ENCODE measurements around the gene ZNF701.

Gene ZNF701

GRCh38 chr19:52584736-52585440, 14.8 kb downstream of the ZNF701 start:
- Histone ChIP-seq H3K36me3 (ENCODE audit: control insufficient read depth in 1 of 2, insufficient read depth in 2 of 2, low read depth in 1 of 2, low read length in 2 of 2) (peaks cover 44 to 46% of the 10 kb centered on the region in 2 experiments), H2BK12ac (ENCODE audit: low read length in 2 of 2) (no peak overlapping the region), H2AFZ (ENCODE audit: low read depth, low read length) (no peak overlapping the region), H4K91ac (ENCODE audit: low read length) (no peak overlapping the region), H3K79me1 (replicated peaks; ENCODE audit: low read length, poor library complexity, severe bottlenecking) (peaks cover 16% of the 10 kb centered on the region), H3K9me3 (ENCODE audit: control insufficient read depth, low read length) (peaks cover 35% of the 10 kb centered on the region), H3K4ac (ENCODE audit: low read depth in 1 of 2, low read length in 2 of 2) (no peak overlapping the region), H2BK15ac (ENCODE audit: low read depth, poor library complexity, severe bottlenecking) (no peak overlapping the region), H3K27ac (ENCODE audit: low read length, poor library complexity, severe bottlenecking) (no peak overlapping the region), H2AK5ac (ENCODE audit: low read length, severe bottlenecking) (no peak overlapping the region), H3K9ac (ENCODE audit: low read length) (no peak overlapping the region), H3K4me1 (ENCODE audit: control insufficient read depth, insufficient read depth, low read depth, low read length) (no peaks in the 10 kb centered on the region), H3K4me2 (ENCODE audit: low read length, poor library complexity, severe bottlenecking) (no peak overlapping the region), H2BK5ac (ENCODE audit: low read depth, low read length, poor library complexity, severe bottlenecking) (no peak overlapping the region), H3K4me3 (ENCODE audit: insufficient read depth in 1 of 2, low read depth in 1 of 2, low read length in 2 of 2) (peak overlapping the region in 1 of 2 experiments; percentile 62), H4K8ac (ENCODE audit: low read length) (no peak overlapping the region), H3K18ac (ENCODE audit: low read depth in 1 of 2, low read length in 2 of 2) (no peak overlapping the region), H2BK120ac (ENCODE audit: low read depth, low read length) (no peak overlapping the region), H3K14ac (ENCODE audit: low read length in 2 of 2) (no peak overlapping the region), H3K27me3 (ENCODE audit: control insufficient read depth in 1 of 2, insufficient read depth in 1 of 2, low read length in 2 of 2) (no peaks in the 10 kb centered on the region), H3K23ac (ENCODE audit: low read length in 2 of 2) (no peak overlapping the region)
- DNase-seq, result no peak
- WGBS, result 85% methylated on average over 36 of the region's 39 CpGs

GRCh38 chr19:52585604-52586003, 15.5 kb downstream of the ZNF701 start:
- H3K4ac ChIP-seq (ENCODE audit: low read depth in 1 of 2, low read length in 2 of 2), result no peak overlapping the region
- no peak overlapping the region for H2AK5ac ChIP-seq (ENCODE audit: low read length, severe bottlenecking)
- no peak overlapping the region for H3K4me2 ChIP-seq (ENCODE audit: low read length, poor library complexity, severe bottlenecking)
- no peak overlapping the region for H3K23ac ChIP-seq (ENCODE audit: low read length in 2 of 2)
- no peak overlapping the region for H2BK12ac ChIP-seq (ENCODE audit: low read length in 2 of 2)
- H2BK120ac ChIP-seq (ENCODE audit: low read depth, low read length), result no peak overlapping the region
- H3K27ac ChIP-seq (ENCODE audit: low read length, poor library complexity, severe bottlenecking), result no peak overlapping the region
- no peak overlapping the region for H4K91ac ChIP-seq (ENCODE audit: low read length)
- H3K9ac ChIP-seq (ENCODE audit: low read length), result no peak overlapping the region
- peaks cover 41 to 42% of the 10 kb centered on the region in 2 experiments for H3K36me3 ChIP-seq (ENCODE audit: control insufficient read depth in 1 of 2, insufficient read depth in 2 of 2, low read depth in 1 of 2, low read length in 2 of 2)
- no peak overlapping the region for H3K18ac ChIP-seq (ENCODE audit: low read depth in 1 of 2, low read length in 2 of 2)
- H3K9me3 ChIP-seq (ENCODE audit: control insufficient read depth, low read length), result peaks cover 34% of the 10 kb centered on the region
- H2BK15ac ChIP-seq (ENCODE audit: low read depth, poor library complexity, severe bottlenecking), result no peak overlapping the region
- DNase-seq, result no peak
- H2AFZ ChIP-seq (ENCODE audit: low read depth, low read length), result no peak overlapping the region
- H3K4me1 ChIP-seq (ENCODE audit: control insufficient read depth, insufficient read depth, low read depth, low read length), result no peaks in the 10 kb centered on the region
- no peak overlapping the region for H3K4me3 ChIP-seq (ENCODE audit: insufficient read depth in 1 of 2, low read depth in 1 of 2, low read length in 2 of 2)
- no peak overlapping the region for H2BK5ac ChIP-seq (ENCODE audit: low read depth, low read length, poor library complexity, severe bottlenecking)
- 92% methylated on average over 4 of the region's 6 CpGs for WGBS
- peaks cover 16% of the 10 kb centered on the region for H3K79me1 ChIP-seq (replicated peaks; ENCODE audit: low read length, poor library complexity, severe bottlenecking)
- H4K8ac ChIP-seq (ENCODE audit: low read length), result no peak overlapping the region
- no peaks in the 10 kb centered on the region for H3K27me3 ChIP-seq (ENCODE audit: control insufficient read depth in 1 of 2, insufficient read depth in 1 of 2, low read length in 2 of 2)
- no peak overlapping the region for H3K14ac ChIP-seq (ENCODE audit: low read length in 2 of 2)

GRCh38 chr19:52590728-52591127, 20.6 kb downstream of the ZNF701 start:
- no peak overlapping the region for H3K4me2 ChIP-seq (ENCODE audit: low read length, poor library complexity, severe bottlenecking)
- H3K9me3 ChIP-seq (ENCODE audit: control insufficient read depth, low read length), result peaks cover 5% of the 10 kb centered on the region
- H2BK15ac ChIP-seq (ENCODE audit: low read depth, poor library complexity, severe bottlenecking), result no peak overlapping the region
- H4K8ac ChIP-seq (ENCODE audit: low read length), result no peak overlapping the region
- H2AK5ac ChIP-seq (ENCODE audit: low read length, severe bottlenecking), result no peak overlapping the region
- H2BK120ac ChIP-seq (ENCODE audit: low read depth, low read length), result no peak overlapping the region
- H4K91ac ChIP-seq (ENCODE audit: low read length), result no peak overlapping the region
- H3K79me1 ChIP-seq (replicated peaks; ENCODE audit: low read length, poor library complexity, severe bottlenecking), result peaks cover 7% of the 10 kb centered on the region
- no peaks in the 10 kb centered on the region for H3K4me1 ChIP-seq (ENCODE audit: control insufficient read depth, insufficient read depth, low read depth, low read length)
- no peaks in the 10 kb centered on the region for H3K27me3 ChIP-seq (ENCODE audit: control insufficient read depth in 1 of 2, insufficient read depth in 1 of 2, low read length in 2 of 2)
- no peak for DNase-seq
- H2AFZ ChIP-seq (ENCODE audit: low read depth, low read length), result no peak overlapping the region
- H3K23ac ChIP-seq (ENCODE audit: low read length in 2 of 2), result no peak overlapping the region
- H3K18ac ChIP-seq (ENCODE audit: low read depth in 1 of 2, low read length in 2 of 2), result no peak overlapping the region
- H2BK5ac ChIP-seq (ENCODE audit: low read depth, low read length, poor library complexity, severe bottlenecking), result no peak overlapping the region
- no peak overlapping the region for H3K4me3 ChIP-seq (ENCODE audit: insufficient read depth in 1 of 2, low read depth in 1 of 2, low read length in 2 of 2)
- H3K14ac ChIP-seq (ENCODE audit: low read length in 2 of 2), result no peak overlapping the region
- H2BK12ac ChIP-seq (ENCODE audit: low read length in 2 of 2), result no peak overlapping the region
- 93% methylated on average over 5 of the region's 5 CpGs for WGBS
- no peak overlapping the region for H3K4ac ChIP-seq (ENCODE audit: low read depth in 1 of 2, low read length in 2 of 2)
- peaks cover 16 to 36% of the 10 kb centered on the region in 2 experiments for H3K36me3 ChIP-seq (ENCODE audit: control insufficient read depth in 1 of 2, insufficient read depth in 2 of 2, low read depth in 1 of 2, low read length in 2 of 2)
- no peak overlapping the region for H3K9ac ChIP-seq (ENCODE audit: low read length)
- H3K27ac ChIP-seq (ENCODE audit: low read length, poor library complexity, severe bottlenecking), result no peak overlapping the region

GRCh38 chr19:52592301-52592700, 22.2 kb downstream of the ZNF701 start:
- DNase-seq, result no peak
- Histone ChIP-seq H3K4me2 (ENCODE audit: low read length, poor library complexity, severe bottlenecking) (no peak overlapping the region), H2BK12ac (ENCODE audit: low read length in 2 of 2) (no peak overlapping the region), H2BK5ac (ENCODE audit: low read depth, low read length, poor library complexity, severe bottlenecking) (no peak overlapping the region), H2AK5ac (ENCODE audit: low read length, severe bottlenecking) (no peak overlapping the region), H3K9me3 (ENCODE audit: control insufficient read depth, low read length) (peaks cover 14% of the 10 kb centered on the region), H4K8ac (ENCODE audit: low read length) (no peak overlapping the region), H3K23ac (ENCODE audit: low read length in 2 of 2) (no peak overlapping the region), H3K36me3 (ENCODE audit: control insufficient read depth in 1 of 2, insufficient read depth in 2 of 2, low read depth in 1 of 2, low read length in 2 of 2) (peaks cover 24 to 29% of the 10 kb centered on the region in 2 experiments), H2AFZ (ENCODE audit: low read depth, low read length) (no peak overlapping the region), H3K4me3 (ENCODE audit: insufficient read depth in 1 of 2, low read depth in 1 of 2, low read length in 2 of 2) (no peak overlapping the region), H2BK120ac (ENCODE audit: low read depth, low read length) (no peak overlapping the region), H3K27me3 (ENCODE audit: control insufficient read depth in 1 of 2, insufficient read depth in 1 of 2, low read length in 2 of 2) (no peaks in the 10 kb centered on the region), H3K79me1 (replicated peaks; ENCODE audit: low read length, poor library complexity, severe bottlenecking) (peaks cover 1% of the 10 kb centered on the region), H4K91ac (ENCODE audit: low read length) (no peak overlapping the region), H2BK15ac (ENCODE audit: low read depth, poor library complexity, severe bottlenecking) (no peak overlapping the region), H3K4ac (ENCODE audit: low read depth in 1 of 2, low read length in 2 of 2) (no peak overlapping the region), H3K4me1 (ENCODE audit: control insufficient read depth, insufficient read depth, low read depth, low read length) (no peaks in the 10 kb centered on the region), H3K27ac (ENCODE audit: low read length, poor library complexity, severe bottlenecking) (no peak overlapping the region), H3K18ac (ENCODE audit: low read depth in 1 of 2, low read length in 2 of 2) (no peak overlapping the region), H3K14ac (ENCODE audit: low read length in 2 of 2) (no peak overlapping the region), H3K9ac (ENCODE audit: low read length) (no peak overlapping the region)
- 100% methylated on average over 2 of the region's 3 CpGs for WGBS

Measured in mesenchymal stem cell (in vitro differentiated cells and primary cell).